HEK293 (cell line): ENCODE results near the gene STRIP1.
A peak's percentile ranks its signal among the peaks of the same experiment; 100 is the strongest.

Experiments
- CTCF ChIA-PET: fragments of 350-600 bp; formaldehyde crosslinking; extraction: SDS; loops from one replicate; lab custom pipeline; 2021; ENCODE audit warnings: antibody characterized with exemption; lab: Yijun Ruan, JAX
- POLR2A ChIA-PET: fragments of 300-600 bp; formaldehyde crosslinking; extraction: SDS; loops from one replicate; lab custom pipeline; 2020; ENCODE audit warnings: antibody characterized with exemption, inconsistent platforms; lab: Yijun Ruan, JAX
- H3K27ac ChIP-seq: fragments of 200-500 bp; sonication (Bioruptor generic); 2 replicates; pipeline ENCODE4 v1.5.1; 2014; ENCODE audit warnings: low read depth, low read length, control low read depth, inconsistent platforms; ENCODE audit errors: extremely low read depth
- H3K36me3 ChIP-seq, 2 experiments: fragments of 200-500 bp in 1 of 2; sonication (Bioruptor generic) in 1 of 2; 1 replicate in 1 of 2; 2 replicates in 1 of 2; pipeline ENCODE4 v1.5.1; 2014 to 2017; ENCODE audit warnings: inconsistent platforms in 2 of 2, low read length in 2 of 2; ENCODE audit not compliant: control insufficient read depth in 2 of 2, insufficient read depth in 1 of 2
- H3K4me1 ChIP-seq: fragments of 200-500 bp; sonication (Bioruptor generic); 2 replicates; pipeline ENCODE4 v1.5.1; 2014; ENCODE audit warnings: mild to moderate bottlenecking, low read length, inconsistent platforms; ENCODE audit not compliant: control insufficient read depth, insufficient read depth
- H3K4me3 ChIP-seq: 2 replicates; pipeline ENCODE4 v1.5.1; 2011; ENCODE audit warnings: low read depth, mild to moderate bottlenecking, control low read depth, low read length, moderate library complexity
- H3K9me3 ChIP-seq: fragments of 200-500 bp; sonication (Bioruptor generic); 2 replicates; pipeline ENCODE4 v1.5.1; 2014; ENCODE audit warnings: low read depth, low read length, inconsistent platforms; ENCODE audit not compliant: control insufficient read depth, insufficient read depth
- GLIS2 ChIP-seq: fragments of 450-650 bp; formaldehyde crosslinking; IDR thresholded peaks from 2 replicates; pipeline ENCODE4 v1.5.1; 2016; ENCODE audit warnings: missing biosample characterization, missing genetic modification characterization
- HOXD13 ChIP-seq: sonication (generic); formaldehyde crosslinking; IDR thresholded peaks from 2 replicates; pipeline ENCODE4 v1.8.0; 2022; ENCODE audit warnings: missing genetic modification reagents, borderline replicate concordance
- KLF1 ChIP-seq: fragments of 450-650 bp; formaldehyde crosslinking; IDR thresholded peaks from 2 replicates; pipeline ENCODE4 v1.5.1; 2016; ENCODE audit warnings: missing biosample characterization, missing genetic modification characterization
- KLF8 ChIP-seq: fragments of 450-650 bp; formaldehyde crosslinking; IDR thresholded peaks from 2 replicates; pipeline ENCODE4 v1.5.1; 2016; ENCODE audit warnings: missing biosample characterization, missing genetic modification characterization
- OSR2 ChIP-seq: fragments of 450-650 bp; formaldehyde crosslinking; IDR thresholded peaks from 2 replicates; pipeline ENCODE4 v1.5.1; 2016; ENCODE audit warnings: missing biosample characterization, missing genetic modification characterization
- SCRT2 ChIP-seq: fragments of 450-650 bp; formaldehyde crosslinking; IDR thresholded peaks from 2 replicates; pipeline ENCODE4 v1.5.1; 2016; ENCODE audit warnings: missing biosample characterization, missing genetic modification characterization
- SP7 ChIP-seq: fragments of 450-650 bp; formaldehyde crosslinking; IDR thresholded peaks from 2 replicates; pipeline ENCODE4 v1.5.1; 2016; ENCODE audit warnings: missing biosample characterization, missing genetic modification characterization
- ZBTB20 ChIP-seq: fragments of 450-650 bp; formaldehyde crosslinking; IDR thresholded peaks from 2 replicates; pipeline ENCODE4 v1.5.1; 2016; ENCODE audit warnings: missing biosample characterization, missing genetic modification characterization
- ZBTB49 ChIP-seq: fragments of 450-650 bp; formaldehyde crosslinking; IDR thresholded peaks from 2 replicates; pipeline ENCODE4 v1.5.1; 2016; ENCODE audit warnings: missing biosample characterization, missing genetic modification characterization, low read depth
- ZBTB7A ChIP-seq: fragments of 450-650 bp; formaldehyde crosslinking; IDR thresholded peaks from 2 replicates; pipeline ENCODE4 v1.5.1; 2016; ENCODE audit warnings: low read depth, missing biosample characterization, missing genetic modification characterization
- ZFHX2 ChIP-seq: fragments of 450-650 bp; formaldehyde crosslinking; conservative IDR thresholded peaks from 2 replicates; pipeline ENCODE4 v1.5.1; 2016; ENCODE audit warnings: missing biosample characterization, missing genetic modification characterization
- ZNF114 ChIP-seq: fragments of 450-650 bp; formaldehyde crosslinking; IDR thresholded peaks from 2 replicates; pipeline ENCODE4 v1.5.0; 2017; ENCODE audit warnings: missing biosample characterization, missing genetic modification characterization
- ZNF155 ChIP-seq: fragments of 450-650 bp; formaldehyde crosslinking; IDR thresholded peaks from 2 replicates; pipeline ENCODE4 v1.5.1; 2016; ENCODE audit warnings: missing biosample characterization, missing genetic modification characterization
- ZNF169 ChIP-seq: fragments of 450-650 bp; formaldehyde crosslinking; IDR thresholded peaks from 2 replicates; pipeline ENCODE4 v1.5.1; 2016; ENCODE audit warnings: missing biosample characterization, missing genetic modification characterization
- ZNF175 ChIP-seq: fragments of 450-650 bp; formaldehyde crosslinking; IDR thresholded peaks from 2 replicates; pipeline ENCODE4 v1.5.1; 2016; ENCODE audit warnings: missing biosample characterization, missing genetic modification characterization
- ZNF214 ChIP-seq: fragments of 450-650 bp; formaldehyde crosslinking; IDR thresholded peaks from 2 replicates; pipeline ENCODE4 v1.5.1; 2017; ENCODE audit warnings: missing biosample characterization, mild to moderate bottlenecking, missing genetic modification characterization, borderline replicate concordance
- ZNF292 ChIP-seq: fragments of 450-650 bp; formaldehyde crosslinking; IDR thresholded peaks from 2 replicates; pipeline ENCODE4 v1.5.1; 2016; ENCODE audit warnings: low read depth, missing biosample characterization, missing genetic modification characterization, borderline replicate concordance
- ZNF394 ChIP-seq: fragments of 450-650 bp; formaldehyde crosslinking; IDR thresholded peaks from 2 replicates; pipeline ENCODE4 v1.5.1; 2016; ENCODE audit warnings: missing biosample characterization, missing genetic modification characterization, mild to moderate bottlenecking, moderate library complexity, borderline replicate concordance
- ZNF416 ChIP-seq: fragments of 450-650 bp; formaldehyde crosslinking; IDR thresholded peaks from 2 replicates; pipeline ENCODE4 v1.5.1; 2016; ENCODE audit warnings: missing biosample characterization, missing genetic modification characterization
- ZNF510 ChIP-seq: fragments of 450-650 bp; formaldehyde crosslinking; IDR thresholded peaks from 2 replicates; pipeline ENCODE4 v1.5.1; 2018; ENCODE audit warnings: mild to moderate bottlenecking, missing genetic modification characterization, missing biosample characterization; ENCODE audit not compliant: insufficient replicate concordance
- ZNF529 ChIP-seq: fragments of 450-650 bp; formaldehyde crosslinking; IDR thresholded peaks from 2 replicates; pipeline ENCODE4 v1.5.1; 2017; ENCODE audit warnings: missing genetic modification characterization, missing biosample characterization; ENCODE audit not compliant: insufficient replicate concordance
- ZNF558 ChIP-seq: fragments of 450-650 bp; formaldehyde crosslinking; IDR thresholded peaks from 2 replicates; pipeline ENCODE4 v1.5.1; 2016; ENCODE audit warnings: missing biosample characterization, missing genetic modification characterization
- ZNF610 ChIP-seq: fragments of 450-650 bp; formaldehyde crosslinking; IDR thresholded peaks from 2 replicates; pipeline ENCODE4 v1.5.1; 2016; ENCODE audit warnings: missing biosample characterization, missing genetic modification characterization, borderline replicate concordance
- ZNF776 ChIP-seq: fragments of 450-650 bp; formaldehyde crosslinking; IDR thresholded peaks from 2 replicates; pipeline ENCODE4 v1.5.0; 2017; ENCODE audit warnings: missing biosample characterization, missing genetic modification characterization, borderline replicate concordance
- ZNF777 ChIP-seq: fragments of 450-650 bp; formaldehyde crosslinking; IDR thresholded peaks from 2 replicates; pipeline ENCODE4 v1.5.1; 2017; ENCODE audit warnings: missing biosample characterization, missing genetic modification characterization, borderline replicate concordance
- ZNF791 ChIP-seq: fragments of 450-650 bp; formaldehyde crosslinking; IDR thresholded peaks from 2 replicates; pipeline ENCODE4 v1.5.1; 2016; ENCODE audit warnings: missing biosample characterization, missing genetic modification characterization
- ZNF830 ChIP-seq: fragments of 450-650 bp; IDR thresholded peaks from 2 replicates; pipeline ENCODE4 v1.5.0; 2018; ENCODE audit warnings: missing biosample characterization, missing genetic modification characterization, low read depth, mild to moderate bottlenecking, moderate library complexity
- TF ChIP-seq, protein P1 (sequence below): fragments of 450-650 bp; formaldehyde crosslinking; IDR thresholded peaks from 2 replicates; pipeline ENCODE4 v1.5.1; 2016; ENCODE audit warnings: missing biosample characterization, missing genetic modification characterization
- TF ChIP-seq, protein P2 (sequence below): fragments of 450-650 bp; formaldehyde crosslinking; IDR thresholded peaks from 2 replicates; pipeline ENCODE4 v1.5.1; 2016; ENCODE audit warnings: missing biosample characterization, missing genetic modification characterization

Gene STRIP1

DNA sequence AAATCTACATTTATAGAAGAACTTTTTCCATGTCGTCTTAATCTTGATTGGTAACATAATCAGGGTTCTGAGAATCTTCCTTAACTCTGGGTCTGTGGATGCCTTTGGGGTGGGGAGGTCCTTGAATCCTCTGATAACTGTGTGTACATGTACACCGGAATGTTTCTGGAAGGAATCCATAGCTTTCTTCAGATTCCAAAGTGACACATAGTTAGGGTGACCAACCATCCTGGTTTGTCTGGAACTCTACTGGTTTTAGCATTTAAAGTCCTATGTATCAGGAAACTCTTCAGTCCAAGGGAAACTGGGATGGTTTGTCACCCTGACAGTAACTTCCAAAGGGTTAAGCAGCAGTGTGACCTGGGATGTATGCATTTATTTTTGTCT is 16.8 kb downstream of the STRIP1 start:
- H3K9me3 ChIP-seq: no peaks in the 10 kb centered on the region
- no peak overlapping the region for H3K4me3 ChIP-seq
- TF ChIP-seq ZNF175 (tag by site-specific recombination) (no peak), ZBTB7A (tag by site-specific recombination) (no peak), ZNF558 (tag by site-specific recombination) (no peak), ZNF791 (no peak), ZBTB49 (tag by site-specific recombination) (no peak), ZNF169 (tag by site-specific recombination) (no peak), ZNF155 (tag by site-specific recombination) (no peak), ZNF776 (tag by site-specific recombination) (no peak), ZNF529 (tag by site-specific recombination) (no peak), KLF8 (tag by site-specific recombination) (no peak)
- CTCF ChIA-PET: interaction anchor here (0.7 to 8.6 kb wide), 8 partner anchors 10 to 409 kb away, joined by 4 to 92 read pairs (median 9); partner anchors contain the start of gene UBL4B
- H3K36me3 ChIP-seq: peaks cover 26 to 99% of the 10 kb centered on the region in 2 experiments
- POLR2A ChIA-PET: interaction anchor here (1.5 to 2.9 kb wide), 2 partner anchors 12 to 17 kb away, joined by 3 to 8 read pairs; partner anchors contain the start of gene STRIP1
- no peaks in the 10 kb centered on the region for H3K4me1 ChIP-seq
- no peak overlapping the region for H3K27ac ChIP-seq

DNA sequence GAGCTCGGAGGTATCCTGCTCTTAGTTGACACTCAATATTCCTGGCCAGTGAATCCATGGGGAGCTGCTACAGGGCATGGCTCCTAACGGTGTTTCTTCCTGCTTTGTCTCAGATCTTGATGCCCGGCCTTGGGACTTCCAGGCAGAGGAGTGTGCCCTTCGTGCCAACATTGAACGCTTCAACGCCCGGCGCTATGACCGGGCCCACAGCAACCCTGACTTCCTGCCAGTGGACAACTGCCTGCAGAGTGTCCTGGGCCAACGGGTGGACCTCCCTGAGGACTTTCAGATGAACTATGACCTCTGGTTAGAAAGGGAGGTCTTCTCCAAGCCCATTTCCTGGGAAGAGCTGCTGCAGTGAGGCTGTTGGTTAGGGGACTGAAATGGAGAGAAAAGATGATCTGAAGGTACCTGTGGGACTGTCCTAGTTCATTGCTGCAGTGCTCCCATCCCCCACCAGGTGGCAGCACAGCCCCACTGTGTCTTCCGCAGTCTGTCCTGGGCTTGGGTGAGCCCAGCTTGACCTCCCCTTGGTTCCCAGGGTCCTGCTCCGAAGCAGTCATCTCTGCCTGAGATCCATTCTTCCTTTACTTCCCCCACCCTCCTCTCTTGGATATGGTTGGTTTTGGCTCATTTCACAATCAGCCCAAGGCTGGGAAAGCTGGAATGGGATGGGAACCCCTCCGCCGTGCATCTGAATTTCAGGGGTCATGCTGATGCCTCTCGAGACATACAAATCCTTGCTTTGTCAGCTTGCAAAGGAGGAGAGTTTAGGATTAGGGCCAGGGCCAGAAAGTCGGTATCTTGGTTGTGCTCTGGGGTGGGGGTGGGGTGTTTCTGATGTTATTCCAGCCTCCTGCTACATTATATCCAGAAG is 19.4 kb downstream of the STRIP1 start:
- Histone ChIP-seq H3K36me3 (peaks cover 9 to 99% of the 10 kb centered on the region in 2 experiments), H3K4me3 (no peak overlapping the region), H3K4me1 (no peaks in the 10 kb centered on the region), H3K27ac (no peak overlapping the region), H3K9me3 (no peaks in the 10 kb centered on the region)
- POLR2A ChIA-PET: interaction anchor here (1.1 kb wide), 1 partner anchor 12 kb away, joined by 3 read pairs; no protein-coding TSS in a partner anchor
- CTCF ChIA-PET: interaction anchor here (0.6 to 8.6 kb wide), 37 partner anchors 8 to 560 kb away, joined by 3 to 92 read pairs (median 5); partner anchors contain the start of genes CYB561D1, STRIP1 and UBL4B
- TF ChIP-seq ZNF114 (tag by site-specific recombination) (no peak), SCRT2 (tag by site-specific recombination) (peak; percentile 87), ZFHX2 (tag by site-specific recombination) (no peak), ZNF610 (tag by site-specific recombination) (no peak), GLIS2 (tag by site-specific recombination) (no peak), KLF1 (no peak), ZNF394 (no peak), HOXD13 (CRISPR knock-in tag) (no peak), ZNF510 (tag by site-specific recombination) (no peak), ZNF292 (tag by site-specific recombination) (no peak), ZNF416 (tag by site-specific recombination) (no peak), ZNF214 (tag by site-specific recombination) (no peak), ZBTB20 (tag by site-specific recombination) (no peak), ZNF777 (tag by site-specific recombination) (no peak), SP7 (tag by site-specific recombination) (0 out of 2 replicates have a peak, but pooled peaks have one; percentile 12), ZNF830 (tag by site-specific recombination) (no peak), OSR2 (tag by site-specific recombination) (no peak)
- TF ChIP-seq, protein P1, sequence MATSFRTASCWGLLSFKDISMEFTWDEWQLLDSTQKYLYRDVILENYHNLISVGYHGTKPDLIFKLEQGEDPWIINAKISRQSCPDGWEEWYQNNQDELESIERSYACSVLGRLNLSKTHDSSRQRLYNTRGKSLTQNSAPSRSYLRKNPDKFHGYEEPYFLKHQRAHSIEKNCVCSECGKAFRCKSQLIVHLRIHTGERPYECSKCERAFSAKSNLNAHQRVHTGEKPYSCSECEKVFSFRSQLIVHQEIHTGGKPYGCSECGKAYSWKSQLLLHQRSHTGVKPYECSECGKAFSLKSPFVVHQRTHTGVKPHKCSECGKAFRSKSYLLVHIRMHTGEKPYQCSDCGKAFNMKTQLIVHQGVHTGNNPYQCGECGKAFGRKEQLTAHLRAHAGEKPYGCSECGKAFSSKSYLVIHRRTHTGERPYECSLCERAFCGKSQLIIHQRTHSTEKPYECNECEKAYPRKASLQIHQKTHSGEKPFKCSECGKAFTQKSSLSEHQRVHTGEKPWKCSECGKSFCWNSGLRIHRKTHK (tag by site-specific recombination): no peak
- TF ChIP-seq, protein P2, sequence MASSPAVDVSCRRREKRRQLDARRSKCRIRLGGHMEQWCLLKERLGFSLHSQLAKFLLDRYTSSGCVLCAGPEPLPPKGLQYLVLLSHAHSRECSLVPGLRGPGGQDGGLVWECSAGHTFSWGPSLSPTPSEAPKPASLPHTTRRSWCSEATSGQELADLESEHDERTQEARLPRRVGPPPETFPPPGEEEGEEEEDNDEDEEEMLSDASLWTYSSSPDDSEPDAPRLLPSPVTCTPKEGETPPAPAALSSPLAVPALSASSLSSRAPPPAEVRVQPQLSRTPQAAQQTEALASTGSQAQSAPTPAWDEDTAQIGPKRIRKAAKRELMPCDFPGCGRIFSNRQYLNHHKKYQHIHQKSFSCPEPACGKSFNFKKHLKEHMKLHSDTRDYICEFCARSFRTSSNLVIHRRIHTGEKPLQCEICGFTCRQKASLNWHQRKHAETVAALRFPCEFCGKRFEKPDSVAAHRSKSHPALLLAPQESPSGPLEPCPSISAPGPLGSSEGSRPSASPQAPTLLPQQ (tag by site-specific recombination): no peak
